GM23338 (cell line): ENCODE data around the gene RBKS. TPM values are rescaled to one million over a fixed set of nuclear protein-coding genes. Genes with fewer than 3 reads are reported as not detected.
A peak's percentile ranks its signal among the peaks of the same experiment; 100 is the strongest.

Experiments
- ATAC-seq: fragments of 200-7000 bp; cut with Tn5 transposase; 3 replicates; pipeline ENCODE4 v1.9.1; 2020
- DNase-seq: peaks from one replicate; pipeline ENCODE4 v3.0.0-alpha.2; 2015; ENCODE audit warnings: low spot score
- H2AFZ ChIP-seq: fragments of 200-600 bp; sonication (generic); 2 replicates; pipeline ENCODE4 v1.8.0; 2016; ENCODE audit warnings: antibody characterized with exemption, mild to moderate bottlenecking, moderate library complexity
- H3F3A ChIP-seq: fragments of 200-600 bp; sonication (generic); replicated peaks from 2 replicates; pipeline ENCODE4 v1.8.0; 2017; ENCODE audit warnings: antibody characterized with exemption, mixed run types, low read depth
- H3K27ac ChIP-seq: fragments of 200-600 bp; sonication (generic); 2 replicates; pipeline ENCODE4 v1.6.1; 2016; ENCODE audit warnings: low read depth
- H3K27me3 ChIP-seq: fragments of 200-600 bp; sonication (generic); 2 replicates; pipeline ENCODE4 v1.8.0; 2016; ENCODE audit warnings: mild to moderate bottlenecking, mixed run types, moderate library complexity; ENCODE audit not compliant: insufficient read depth
- H3K36me3 ChIP-seq: fragments of 200-600 bp; sonication (generic); 2 replicates; pipeline ENCODE4 v1.8.0; 2016; ENCODE audit warnings: mild to moderate bottlenecking; ENCODE audit not compliant: insufficient read depth
- H3K4me1 ChIP-seq: fragments of 200-600 bp; sonication (generic); 2 replicates; pipeline ENCODE4 v1.8.0; 2016; ENCODE audit warnings: mild to moderate bottlenecking, moderate library complexity; ENCODE audit not compliant: insufficient read depth
- H3K4me2 ChIP-seq: fragments of 200-600 bp; sonication (generic); 2 replicates; pipeline ENCODE4 v1.7.1; 2017; ENCODE audit warnings: mixed run types
- H3K4me3 ChIP-seq: fragments of 200-600 bp; sonication (generic); 2 replicates; pipeline ENCODE4 v1.6.1; 2016; ENCODE audit warnings: mixed run types
- H3K79me2 ChIP-seq: fragments of 200-600 bp; sonication (generic); replicated peaks from 2 replicates; pipeline ENCODE4 v1.8.0; 2017; ENCODE audit warnings: mild to moderate bottlenecking; ENCODE audit not compliant: insufficient read depth
- H3K9me2 ChIP-seq: fragments of 200-600 bp; sonication (generic); 2 replicates; pipeline ENCODE4 v1.8.0; 2017; ENCODE audit not compliant: insufficient read depth
- H4K20me1 ChIP-seq: fragments of 200-600 bp; sonication (generic); replicated peaks from 2 replicates; pipeline ENCODE4 v1.8.0; 2017; ENCODE audit warnings: mild to moderate bottlenecking; ENCODE audit not compliant: insufficient read depth
- H3K27ac Mint-ChIP-seq: 2 replicates; pipeline ENCODE4 v1.8.0; 2020; ENCODE audit warnings: inconsistent platforms, mild to moderate bottlenecking, moderate library complexity, mixed read lengths
- H3K27me3 Mint-ChIP-seq: 3 replicates; pipeline ENCODE4 v1.8.0; 2022; ENCODE audit warnings: low read depth, mild to moderate bottlenecking, moderate library complexity, mixed read lengths, inconsistent platforms; ENCODE audit not compliant: insufficient read depth, poor library complexity
- H3K36me3 Mint-ChIP-seq: 3 replicates; pipeline ENCODE4 v1.8.0; 2021; ENCODE audit warnings: low read depth, mild to moderate bottlenecking, inconsistent platforms, moderate library complexity, mixed read lengths
- H3K4me1 Mint-ChIP-seq: 3 replicates; pipeline ENCODE4 v1.8.0; 2020; ENCODE audit warnings: mild to moderate bottlenecking, inconsistent platforms, mixed read lengths
- H3K4me3 Mint-ChIP-seq: 3 replicates; pipeline ENCODE4 v1.8.0; 2021; ENCODE audit warnings: moderate library complexity, mild to moderate bottlenecking, inconsistent platforms, mixed read lengths
- H3K9me3 Mint-ChIP-seq: 3 replicates; pipeline ENCODE4 v1.8.0; 2020; ENCODE audit warnings: moderate library complexity, mild to moderate bottlenecking, inconsistent platforms, mixed read lengths
- CREB1 ChIP-seq: fragments of 250-450 bp; sonication (Bioruptor Pico); IDR thresholded peaks from 2 replicates; pipeline ENCODE4 v1.5.0; 2020; ENCODE audit warnings: low read depth, mild to moderate bottlenecking, moderate library complexity
- ETS1 ChIP-seq: IDR thresholded peaks from 2 replicates; pipeline ENCODE4 v1.6.1; 2016; ENCODE audit warnings: antibody characterized with exemption
- EZH2 ChIP-seq: fragments of 200-600 bp; sonication (generic); IDR thresholded peaks from one replicate; pipeline ENCODE4 v1.8.0; 2017; ENCODE audit warnings: antibody characterized with exemption, mild to moderate bottlenecking, low read depth; ENCODE audit not compliant: unreplicated experiment
- JUNB ChIP-seq: IDR thresholded peaks from one replicate; pipeline ENCODE4 v1.6.1; 2016; ENCODE audit warnings: antibody characterized with exemption; ENCODE audit not compliant: unreplicated experiment
- NANOG ChIP-seq: IDR thresholded peaks from 2 replicates; pipeline ENCODE4 v1.6.1; 2016; ENCODE audit warnings: antibody characterized with exemption, borderline replicate concordance
- POLR2AphosphoS5 ChIP-seq: IDR thresholded peaks from 2 replicates; pipeline ENCODE4 v1.6.1; 2016; ENCODE audit warnings: antibody characterized with exemption, low read depth
- REST ChIP-seq: IDR thresholded peaks from one replicate; pipeline ENCODE4 v1.6.1; 2018; ENCODE audit warnings: antibody characterized with exemption; ENCODE audit not compliant: unreplicated experiment
- STAT1 ChIP-seq: IDR thresholded peaks from one replicate; pipeline ENCODE4 v1.6.1; 2016; ENCODE audit warnings: antibody characterized with exemption; ENCODE audit not compliant: unreplicated experiment
- ZNF114 ChIP-seq: fragments of 250-450 bp; sonication (Bioruptor Pico); IDR thresholded peaks from 2 replicates; pipeline ENCODE4 v1.5.0; 2020; ENCODE audit warnings: mild to moderate bottlenecking, moderate library complexity
- ZNF331 ChIP-seq: fragments of 250-450 bp; sonication (Bioruptor Pico); IDR thresholded peaks from 2 replicates; pipeline ENCODE4 v1.5.0; 2020; ENCODE audit warnings: low read depth, mild to moderate bottlenecking, moderate library complexity
- ZNF462 ChIP-seq: fragments of 250-450 bp; sonication (Bioruptor Pico); IDR thresholded peaks from 2 replicates; pipeline ENCODE4 v1.5.0; 2020; ENCODE audit warnings: mild to moderate bottlenecking, moderate library complexity
- polyA plus RNA-seq: library from polyadenylated mRNA; unstranded; fragments of >200 nt; fragmentation: Nextera tagmentation; extraction: Ambion mirVana; gene quantifications from 2 replicates; pipeline ENCODE4 v1.2.1, GENCODE V29; 2016
- total RNA-seq: library from RNA; depleted of rRNA; stranded (reverse); fragments of >200 nt; shearing (Covaris generic); gene quantifications from 2 replicates; pipeline ENCODE4 v1.2.3, GENCODE V29; 2014

Gene RBKS
- total and polyA plus RNA-seq, 2 experiments from 2014 or later, result 1.3 to 1.5 TPM

- peaks cover 8% of the 10 kb centered on the region; the same call in 1 of the 3 replicates for H3K9me3 Mint-ChIP-seq
- DNase-seq (no peak), ATAC-seq (no peak)
- Histone ChIP-seq H3K9me2 (0 out of 2 replicates have a peak, but pooled peaks cover 3% of the 10 kb centered on the region), H3K4me2 (peak overlapping the region; percentile 92), H3F3A (0 out of 2 replicates have a peak, but pooled peaks cover 11% of the 10 kb centered on the region), H3K4me3 (peak overlapping the region; percentile 69; the same call in 1 of the 2 replicates), H3K36me3 (no peaks in the 10 kb centered on the region), H2AFZ (no peak overlapping the region), H3K27me3 (no peaks in the 10 kb centered on the region), H3K79me2 (no peaks in the 10 kb centered on the region), H4K20me1 (no peaks in the 10 kb centered on the region), H3K27ac (no peak overlapping the region), H3K4me1 (peaks cover 17% of the 10 kb centered on the region)
- TF ChIP-seq EZH2, result no peak
- TF ChIP-seq STAT1, result no peak
- no peak for TF ChIP-seq POLR2AphosphoS5
- no peak for TF ChIP-seq ZNF331
- TF ChIP-seq ZNF114 (CRISPR knock-in tag), result no peak
- no peak for TF ChIP-seq CREB1 (CRISPR knock-in tag)
- no peak for TF ChIP-seq JUNB
- no peak for TF ChIP-seq ZNF462 (CRISPR knock-in tag)
- no peak for TF ChIP-seq NANOG
- no peak for TF ChIP-seq REST
- no peak for TF ChIP-seq ETS1
- no peak overlapping the region for H3K27ac Mint-ChIP-seq
- H3K4me1 Mint-ChIP-seq, result peaks cover 19% of the 10 kb centered on the region
- peak overlapping the region; percentile 77; the same call in 2 of the 3 replicates for H3K4me3 Mint-ChIP-seq
- peaks cover 9% of the 10 kb centered on the region for H3K27me3 Mint-ChIP-seq
- no peaks in the 10 kb centered on the region; the same call in 2 of the 3 replicates for H3K36me3 Mint-ChIP-seq
These were observed 155.9 kb downstream of the RBKS start for GRCh38 chr2:27734305-27734704.
